CD4-positive, alpha-beta memory T cell (primary cell): ENCODE results near the gene HMX2. TPM values are rescaled to one million over a fixed set of nuclear protein-coding genes. Genes with fewer than 3 reads are reported as not detected.

Source experiments
- CTCF ChIA-PET: fragments of 350-600 bp; sonication (Branson Sonifier 250); formaldehyde crosslinking; loops from one replicate; lab custom pipeline; 2021; ENCODE audit warnings: inconsistent platforms; ENCODE audit not compliant: partially characterized antibody; lab: Charles Lee
- POLR2A ChIA-PET: fragments of 350-600 bp; sonication (Branson Sonifier 250); formaldehyde crosslinking; loops from one replicate; lab custom pipeline; 2021; ENCODE audit not compliant: partially characterized antibody; lab: Charles Lee
- DNase-seq, 5 donors: peaks; one replicate each; pipeline versions ENCODE4 v3.0.0 to v3.0.0-alpha.2; 2020 to 2022; ENCODE audit warnings: mixed read lengths in 1 of 5
- H3K27ac ChIP-seq: one replicate; pipeline ENCODE4 v1.7.0; 2013; ENCODE audit warnings: low read depth, low read length
- H3K27me3 ChIP-seq: 2 replicates; pipeline ENCODE4 v1.7.0; 2013; ENCODE audit warnings: mild to moderate bottlenecking, low read length, moderate library complexity; ENCODE audit not compliant: insufficient read depth
- H3K36me3 ChIP-seq: 2 replicates; pipeline ENCODE4 v1.7.0; 2013; ENCODE audit warnings: mild to moderate bottlenecking, low read length, moderate library complexity; ENCODE audit not compliant: insufficient read depth
- H3K4me1 ChIP-seq: 2 replicates; pipeline ENCODE4 v1.7.0; 2013; ENCODE audit warnings: mild to moderate bottlenecking, low read length, moderate library complexity; ENCODE audit not compliant: insufficient read depth
- H3K4me3 ChIP-seq, 2 donors: one replicate each; pipeline ENCODE4 v1.7.0; 2013; ENCODE audit warnings: low read length in 2 of 2, mild to moderate bottlenecking in 1 of 2
- H3K9me3 ChIP-seq, 2 donors: one replicate each; pipeline ENCODE4 v1.7.0; 2013; ENCODE audit warnings: low read length in 2 of 2, control low read depth in 1 of 2; ENCODE audit not compliant: control insufficient read depth in 1 of 2
- H3K27ac Mint-ChIP-seq, 7 donors: one replicate each; pipeline ENCODE4 v1.8.0; 2020 to 2021; ENCODE audit warnings: mixed read lengths in 7 of 7, mild to moderate bottlenecking in 6 of 7, inconsistent platforms in 3 of 7, moderate library complexity in 3 of 7
- H3K27me3 Mint-ChIP-seq, 2 donors: one replicate each; pipeline ENCODE4 v1.8.0; 2020 to 2021; ENCODE audit warnings: mixed read lengths in 2 of 2
- H3K36me3 Mint-ChIP-seq, 2 donors: one replicate each; pipeline ENCODE4 v1.8.0; 2020 to 2021; ENCODE audit warnings: mixed read lengths in 2 of 2, inconsistent platforms in 1 of 2, mild to moderate bottlenecking in 1 of 2
- H3K4me1 Mint-ChIP-seq, 4 donors: one replicate each; pipeline ENCODE4 v1.8.0; 2020 to 2021; ENCODE audit warnings: mixed read lengths in 4 of 4, mild to moderate bottlenecking in 1 of 4
- H3K4me3 Mint-ChIP-seq, 8 donors: one replicate each; pipeline ENCODE4 v1.8.0; 2020 to 2021; ENCODE audit warnings: mixed read lengths in 8 of 8, mild to moderate bottlenecking in 7 of 8, moderate library complexity in 6 of 8, inconsistent platforms in 3 of 8
- H3K9me3 Mint-ChIP-seq, 8 donors: one replicate each; pipeline ENCODE4 v1.8.0; 2020 to 2021; ENCODE audit warnings: mixed read lengths in 8 of 8, mild to moderate bottlenecking in 5 of 8, inconsistent platforms in 3 of 8, moderate library complexity in 1 of 8
- intact Hi-C: fragments of 100-400 bp; cut with micrococcal nuclease; formaldehyde crosslinking; loops from one replicate; pipeline ENCODE4 v1.15.1; 2023
- polyA plus RNA-seq, 2 donors: library from polyadenylated mRNA; unstranded; fragments of 300-500 nt; fragmentation: Illumina TruSeq; gene quantifications; one replicate each; pipeline ENCODE4 v1.2.3, GENCODE V29; 2021
- total RNA-seq, 2 experiments: library from RNA; stranded (reverse); gene quantifications; one replicate each; pipeline ENCODE4 v1.2.3, GENCODE V29; 2021

Gene HMX2
- total and polyA plus RNA-seq, 4 experiments from 2014 or later, result not detected

GRCh38 chr10:123139521-123140163 lies 8.3 kb upstream of the HMX2 start:
- Histone ChIP-seq H3K27ac (no peak overlapping the region), H3K4me1 (peaks cover 75% of the 10 kb centered on the region), H3K4me3 (no peak overlapping the region), H3K9me3 (no peaks in the 10 kb centered on the region), H3K27me3 (peaks cover 73% of the 10 kb centered on the region), H3K36me3 (no peaks in the 10 kb centered on the region)
- intact Hi-C loops, result loop anchor here (10.0 kb wide), 1 partner anchor 575 kb away; the partner anchor contains the start of gene DMBT1
- Mint-ChIP-seq H3K4me3 (peak overlapping the region in 6 of 8 donors; percentile 14 to 78 (median 39)), H3K36me3 (peaks cover 0 to 1% of the 10 kb centered on the region in 2 donors), H3K27me3 (peaks cover 57 to 67% of the 10 kb centered on the region in 2 donors), H3K27ac (peak overlapping the region in 1 of 7 donors; percentile 67), H3K9me3 (peaks cover 0 to 12% (median 0%) of the 10 kb centered on the region in 8 donors), H3K4me1 (peaks cover 22 to 81% (median 50%) of the 10 kb centered on the region in 4 donors)
- ChIA-PET POLR2A (interaction anchor here (1.8 kb wide), 1 partner anchor 15 kb away, joined by 6 read pairs; the partner anchor contains the start of gene BUB3), CTCF (interaction anchor here (1.1 to 3.9 kb wide), 4 partner anchors 9 to 241 kb away, joined by 3 to 15 read pairs (median 3); no protein-coding TSS in a partner anchor)
- no peak for DNase-seq

GRCh38 chr10:123140164-123140982 lies 7.6 kb upstream of the HMX2 start:
- H3K36me3 Mint-ChIP-seq, result peaks cover 0 to 1% of the 10 kb centered on the region in 2 donors
- H3K36me3 ChIP-seq, result no peaks in the 10 kb centered on the region
- CTCF ChIA-PET, result interaction anchor here (1.1 to 3.9 kb wide), 3 partner anchors 9 to 240 kb away, joined by 3 to 15 read pairs (median 3); no protein-coding TSS in a partner anchor
- peak overlapping the region in 7 of 8 donors; percentile 14 to 78 (median 56) for H3K4me3 Mint-ChIP-seq
- H3K9me3 ChIP-seq, result no peaks in the 10 kb centered on the region
- POLR2A ChIA-PET, result interaction anchor here (1.8 kb wide), 2 partner anchors 10 to 14 kb away, joined by 6 to 7 read pairs; partner anchors contain the start of gene BUB3
- intact Hi-C loops, result no loop called here
- H3K9me3 Mint-ChIP-seq, result peaks cover 0 to 12% (median 0%) of the 10 kb centered on the region in 8 donors
- H3K4me3 ChIP-seq, result no peak overlapping the region
- peaks cover 73% of the 10 kb centered on the region for H3K27me3 ChIP-seq
- DNase-seq, result peak in 1 of 5 donors; percentile 26
- peaks cover 61 to 74% of the 10 kb centered on the region in 2 donors for H3K27me3 Mint-ChIP-seq
- H3K4me1 ChIP-seq, result peaks cover 75% of the 10 kb centered on the region
- peaks cover 27 to 85% (median 55%) of the 10 kb centered on the region in 4 donors for H3K4me1 Mint-ChIP-seq
- peak overlapping the region in 1 of 7 donors; percentile 67 for H3K27ac Mint-ChIP-seq
- no peak overlapping the region for H3K27ac ChIP-seq

- peaks cover 80% of the 10 kb centered on the region for H3K4me1 ChIP-seq
- peak overlapping the region in 1 of 7 donors; percentile 67 for H3K27ac Mint-ChIP-seq
- peaks cover 77% of the 10 kb centered on the region for H3K27me3 ChIP-seq
Measured at GRCh38 chr10:123140983-123141390, 6.9 kb upstream of the HMX2 start.

GRCh38 chr10:123141791-123142700 lies 5.9 kb upstream of the HMX2 start:
- ChIA-PET POLR2A (interaction anchor here (1.8 kb wide), 1 partner anchor 8 kb away, joined by 7 read pairs; no protein-coding TSS in a partner anchor), CTCF (interaction anchor here (3.9 kb wide), 1 partner anchor 10 kb away, joined by 15 read pairs; no protein-coding TSS in a partner anchor)
- H3K36me3 Mint-ChIP-seq, result no peaks in the 10 kb centered on the region
- intact Hi-C loops, result no loop called here
- Histone ChIP-seq H3K4me3 (no peak overlapping the region), H3K27me3 (peaks cover 88% of the 10 kb centered on the region), H3K9me3 (no peaks in the 10 kb centered on the region), H3K36me3 (no peaks in the 10 kb centered on the region), H3K4me1 (peaks cover 81% of the 10 kb centered on the region), H3K27ac (no peak overlapping the region)
- peaks cover 65 to 83% of the 10 kb centered on the region in 2 donors for H3K27me3 Mint-ChIP-seq
- peak overlapping the region in 2 of 7 donors; percentile 10 to 45 for H3K27ac Mint-ChIP-seq
- H3K9me3 Mint-ChIP-seq, result peaks cover 0 to 10% (median 0%) of the 10 kb centered on the region in 8 donors
- H3K4me3 Mint-ChIP-seq, result peak overlapping the region in 3 of 8 donors; percentile 21 to 65 (median 54)
- H3K4me1 Mint-ChIP-seq, result peaks cover 34 to 89% (median 58%) of the 10 kb centered on the region in 4 donors
- DNase-seq, result no peak

More at GRCh38 chr10:123140983-123141390, 6.9 kb upstream of the HMX2 start:
- DNase-seq, result no peak
- peak overlapping the region in 1 of 8 donors; percentile 42 for H3K4me3 Mint-ChIP-seq
- POLR2A ChIA-PET, result interaction anchor here (1.8 kb wide), 2 partner anchors 9 to 13 kb away, joined by 6 to 7 read pairs; partner anchors contain the start of gene BUB3
- CTCF ChIA-PET, result interaction anchor here (1.2 to 3.9 kb wide), 2 partner anchors 11 to 239 kb away, joined by 3 to 15 read pairs; no protein-coding TSS in a partner anchor
- H3K9me3 Mint-ChIP-seq, result peaks cover 0 to 12% (median 0%) of the 10 kb centered on the region in 8 donors
- no peaks in the 10 kb centered on the region for H3K9me3 ChIP-seq
- no peaks in the 10 kb centered on the region for H3K36me3 ChIP-seq
- H3K4me1 Mint-ChIP-seq, result peaks cover 31 to 91% (median 60%) of the 10 kb centered on the region in 4 donors
- peaks cover 66 to 80% of the 10 kb centered on the region in 2 donors for H3K27me3 Mint-ChIP-seq
- intact Hi-C loops, result no loop called here
- peaks cover 0 to 1% of the 10 kb centered on the region in 2 donors for H3K36me3 Mint-ChIP-seq
- no peak overlapping the region for H3K27ac ChIP-seq
- no peak overlapping the region for H3K4me3 ChIP-seq

- Histone ChIP-seq H3K4me3 (no peak overlapping the region), H3K27ac (no peak overlapping the region), H3K36me3 (no peaks in the 10 kb centered on the region), H3K27me3 (peaks cover 95% of the 10 kb centered on the region), H3K4me1 (peaks cover 80% of the 10 kb centered on the region), H3K9me3 (no peaks in the 10 kb centered on the region)
- H3K4me3 Mint-ChIP-seq, result peak overlapping the region in 6 of 8 donors; percentile 39 to 68 (median 52)
- H3K27me3 Mint-ChIP-seq, result peaks cover 69 to 86% of the 10 kb centered on the region in 2 donors
- ChIA-PET POLR2A (no interaction called here), CTCF (no interaction called here)
- no peaks in the 10 kb centered on the region for H3K36me3 Mint-ChIP-seq
- H3K4me1 Mint-ChIP-seq, result peaks cover 36 to 90% (median 61%) of the 10 kb centered on the region in 4 donors
- H3K9me3 Mint-ChIP-seq, result peaks cover 0 to 9% (median 0%) of the 10 kb centered on the region in 8 donors
- no peak for DNase-seq
- intact Hi-C loops, result no loop called here
- H3K27ac Mint-ChIP-seq, result peak overlapping the region in 1 of 7 donors; percentile 51
Measured at GRCh38 chr10:123142701-123143161, 5.2 kb upstream of the HMX2 start.
